Effector memory CD4-positive, alpha-beta T cell (primary cell): Measurements from ENCODE around the gene AHRR.

Source experiments
- DNase-seq, 3 donors: peaks; one replicate each; pipeline ENCODE4 v3.0.0-alpha.2; 2020
- H3K27ac ChIP-seq: 2 replicates; pipeline ENCODE4 v1.7.0; 2013; ENCODE audit warnings: mild to moderate bottlenecking, low read length, moderate library complexity; ENCODE audit not compliant: insufficient read depth, poor library complexity, severe bottlenecking
- H3K27me3 ChIP-seq: replicated peaks from 2 replicates; pipeline ENCODE4 v1.7.0; 2013; ENCODE audit warnings: mild to moderate bottlenecking, low read length; ENCODE audit not compliant: insufficient read depth, control insufficient read depth, poor library complexity, severe bottlenecking
- H3K36me3 ChIP-seq: 2 replicates; pipeline ENCODE4 v1.7.0; 2013; ENCODE audit warnings: mild to moderate bottlenecking, low read length, moderate library complexity; ENCODE audit not compliant: control insufficient read depth, insufficient read depth
- H3K4me1 ChIP-seq: 2 replicates; pipeline ENCODE4 v1.7.0; 2013; ENCODE audit warnings: low read length, mild to moderate bottlenecking; ENCODE audit not compliant: control insufficient read depth, insufficient read depth, poor library complexity, severe bottlenecking
- H3K4me3 ChIP-seq: 2 replicates; pipeline ENCODE4 v1.7.0; 2013; ENCODE audit warnings: low read length, low read depth, mild to moderate bottlenecking; ENCODE audit not compliant: insufficient read depth, poor library complexity, severe bottlenecking
- H3K9me3 ChIP-seq: 2 replicates; pipeline ENCODE4 v1.7.0; 2013; ENCODE audit warnings: mild to moderate bottlenecking, low read length, moderate library complexity; ENCODE audit not compliant: control insufficient read depth

The AHRR gene

DNA sequence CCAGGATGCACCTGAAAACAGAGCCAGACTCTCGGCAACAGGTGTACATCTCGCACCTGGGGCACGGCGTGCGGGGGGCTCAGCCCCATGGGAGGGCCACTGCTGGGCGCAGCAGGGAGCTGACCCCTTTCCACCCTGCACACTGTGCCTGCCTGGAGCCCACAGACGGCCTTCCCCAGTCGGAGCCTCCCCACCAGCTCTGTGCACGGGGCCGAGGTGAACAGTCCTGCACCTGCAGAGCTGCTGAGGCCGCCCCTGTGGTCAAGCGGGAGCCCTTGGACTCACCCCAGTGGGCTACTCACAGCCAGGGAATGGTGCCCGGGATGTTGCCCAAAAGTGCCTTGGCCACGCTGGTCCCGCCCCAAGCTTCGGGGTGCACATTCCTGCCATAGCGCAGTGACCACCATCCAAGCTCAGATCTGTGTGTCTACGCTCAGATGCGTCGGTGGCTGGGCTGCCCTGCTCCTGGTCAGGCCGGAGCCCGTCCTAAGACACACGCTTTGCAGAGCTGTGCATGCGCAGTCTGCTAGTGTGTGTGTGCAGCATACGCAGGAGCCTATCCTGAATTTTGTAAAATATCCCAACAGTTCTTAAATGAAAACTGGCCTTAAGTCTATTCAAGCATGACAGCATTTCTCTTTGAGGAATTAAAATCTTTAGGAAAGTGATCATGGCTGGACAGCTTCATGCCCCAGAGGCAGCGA is 113.1 kb downstream of the AHRR start:
- Histone ChIP-seq H3K4me1 (no peaks in the 10 kb centered on the region), H3K27me3 (no peaks in the 10 kb centered on the region), H3K27ac (no peak overlapping the region), H3K36me3 (no peaks in the 10 kb centered on the region), H3K4me3 (no peak overlapping the region), H3K9me3 (no peaks in the 10 kb centered on the region)
- no peak for DNase-seq

- no peaks in the 10 kb centered on the region for H3K36me3 ChIP-seq
- no peaks in the 10 kb centered on the region for H3K27me3 ChIP-seq
- no peak overlapping the region for H3K27ac ChIP-seq
- DNase-seq, result no peak
- H3K4me1 ChIP-seq, result no peaks in the 10 kb centered on the region
- no peak overlapping the region for H3K4me3 ChIP-seq
- H3K9me3 ChIP-seq, result no peaks in the 10 kb centered on the region
Observed at GRCh38 chr5:435156-435790, 113.8 kb downstream of the AHRR start.

GRCh38 chr5:435961-436640 is 114.6 kb downstream of the AHRR start:
- Histone ChIP-seq H3K27ac (no peak overlapping the region), H3K27me3 (no peaks in the 10 kb centered on the region), H3K4me1 (no peaks in the 10 kb centered on the region), H3K9me3 (no peaks in the 10 kb centered on the region), H3K4me3 (no peak overlapping the region), H3K36me3 (no peaks in the 10 kb centered on the region)
- DNase-seq, result no peak

- H3K4me3 ChIP-seq, result no peak overlapping the region
- no peak for DNase-seq
- no peaks in the 10 kb centered on the region for H3K4me1 ChIP-seq
- no peaks in the 10 kb centered on the region for H3K9me3 ChIP-seq
- no peaks in the 10 kb centered on the region for H3K36me3 ChIP-seq
- no peak overlapping the region for H3K27ac ChIP-seq
- H3K27me3 ChIP-seq, result no peaks in the 10 kb centered on the region
Observed at GRCh38 chr5:436641-436975, 115.1 kb downstream of the AHRR start.

GRCh38 chr5:437281-437771 is 115.8 kb downstream of the AHRR start:
- peaks cover 5% of the 10 kb centered on the region for H3K4me1 ChIP-seq
- no peaks in the 10 kb centered on the region for H3K36me3 ChIP-seq
- no peak overlapping the region for H3K4me3 ChIP-seq
- no peak overlapping the region for H3K27ac ChIP-seq
- no peaks in the 10 kb centered on the region for H3K9me3 ChIP-seq
- no peak for DNase-seq
- H3K27me3 ChIP-seq, result no peaks in the 10 kb centered on the region

DNA sequence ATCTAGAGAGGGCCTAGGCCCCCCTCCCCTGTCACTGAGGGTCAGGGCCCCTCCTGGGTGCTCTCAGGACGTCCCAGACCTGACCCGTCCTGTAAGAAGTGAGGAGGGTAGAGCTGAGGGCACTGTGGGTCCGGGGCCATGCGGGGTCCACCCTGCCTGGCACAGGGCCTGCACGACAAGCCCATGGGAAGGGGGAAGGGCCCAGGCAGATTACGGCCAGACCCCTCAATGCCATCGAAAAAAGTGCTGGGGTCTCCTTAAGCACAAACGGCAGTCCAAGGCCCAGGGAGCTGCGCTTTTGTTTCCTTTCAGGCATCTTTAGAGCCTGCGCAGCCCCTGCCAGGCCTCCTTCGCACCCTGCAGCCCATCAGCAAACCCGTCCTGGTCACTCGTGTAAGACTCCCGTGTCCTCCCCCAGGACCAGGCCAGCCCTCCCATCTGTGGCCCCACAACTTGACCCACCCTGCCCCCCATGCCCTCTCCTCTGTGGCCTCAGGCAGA is 117.0 kb downstream of the AHRR start:
- no peaks in the 10 kb centered on the region for H3K36me3 ChIP-seq
- no peak for DNase-seq
- H3K9me3 ChIP-seq, result no peaks in the 10 kb centered on the region
- H3K4me1 ChIP-seq, result peaks cover 9% of the 10 kb centered on the region
- no peaks in the 10 kb centered on the region for H3K27me3 ChIP-seq
- H3K4me3 ChIP-seq, result no peak overlapping the region
- H3K27ac ChIP-seq, result no peak overlapping the region

DNA sequence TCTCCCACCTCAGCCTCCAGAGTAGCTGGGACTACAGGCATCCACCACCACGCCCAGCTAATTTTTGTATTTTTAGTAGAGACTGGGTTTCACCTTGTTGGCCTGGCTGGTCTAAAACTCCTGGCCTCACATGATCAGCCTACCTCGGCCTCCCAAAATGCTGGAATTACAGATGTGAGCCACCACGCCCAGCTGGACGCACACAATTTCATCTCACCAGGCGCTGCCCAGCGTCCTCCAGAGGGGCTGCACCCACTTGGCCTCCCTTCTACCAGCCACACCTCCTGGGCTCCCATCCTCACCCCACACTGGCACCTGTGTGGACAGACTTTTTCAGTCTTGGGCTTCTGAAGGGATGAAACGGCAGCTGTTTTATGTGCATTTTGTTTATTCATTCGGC is 117.7 kb downstream of the AHRR start:
- no peak overlapping the region for H3K27ac ChIP-seq
- no peaks in the 10 kb centered on the region for H3K9me3 ChIP-seq
- no peaks in the 10 kb centered on the region for H3K27me3 ChIP-seq
- no peaks in the 10 kb centered on the region for H3K36me3 ChIP-seq
- no peak overlapping the region for H3K4me3 ChIP-seq
- H3K4me1 ChIP-seq, result peaks cover 16% of the 10 kb centered on the region
- no peak for DNase-seq

GRCh38 chr5:439636-440035 is 118.1 kb downstream of the AHRR start:
- DNase-seq, result no peak
- Histone ChIP-seq H3K27me3 (no peaks in the 10 kb centered on the region), H3K27ac (no peak overlapping the region), H3K9me3 (no peaks in the 10 kb centered on the region), H3K4me3 (no peak overlapping the region), H3K4me1 (peaks cover 17% of the 10 kb centered on the region), H3K36me3 (no peaks in the 10 kb centered on the region)

GRCh38 chr5:440401-441201 is 119.1 kb downstream of the AHRR start:
- Histone ChIP-seq H3K27ac (no peak overlapping the region), H3K4me3 (no peak overlapping the region), H3K27me3 (no peaks in the 10 kb centered on the region), H3K9me3 (no peaks in the 10 kb centered on the region), H3K4me1 (peaks cover 17% of the 10 kb centered on the region), H3K36me3 (no peaks in the 10 kb centered on the region)
- no peak for DNase-seq
